Activated gamma-delta T cell treated with Interleukin-2 at 50 U/mL for 16 hours (primary cell): ENCODE measurements around the gene KBTBD2.
A peak's percentile ranks its signal among the peaks of the same experiment; 100 is the strongest.
"Not testable (repeated sequence)": the region's sequence is repeated elsewhere in the genome, so short reads cannot be mapped to it uniquely, and the experiment has no call there.

Experiments
- DNase-seq: peaks from one replicate; pipeline ENCODE4 v3.0.0-alpha.2; 2020

The KBTBD2 gene

DNA sequence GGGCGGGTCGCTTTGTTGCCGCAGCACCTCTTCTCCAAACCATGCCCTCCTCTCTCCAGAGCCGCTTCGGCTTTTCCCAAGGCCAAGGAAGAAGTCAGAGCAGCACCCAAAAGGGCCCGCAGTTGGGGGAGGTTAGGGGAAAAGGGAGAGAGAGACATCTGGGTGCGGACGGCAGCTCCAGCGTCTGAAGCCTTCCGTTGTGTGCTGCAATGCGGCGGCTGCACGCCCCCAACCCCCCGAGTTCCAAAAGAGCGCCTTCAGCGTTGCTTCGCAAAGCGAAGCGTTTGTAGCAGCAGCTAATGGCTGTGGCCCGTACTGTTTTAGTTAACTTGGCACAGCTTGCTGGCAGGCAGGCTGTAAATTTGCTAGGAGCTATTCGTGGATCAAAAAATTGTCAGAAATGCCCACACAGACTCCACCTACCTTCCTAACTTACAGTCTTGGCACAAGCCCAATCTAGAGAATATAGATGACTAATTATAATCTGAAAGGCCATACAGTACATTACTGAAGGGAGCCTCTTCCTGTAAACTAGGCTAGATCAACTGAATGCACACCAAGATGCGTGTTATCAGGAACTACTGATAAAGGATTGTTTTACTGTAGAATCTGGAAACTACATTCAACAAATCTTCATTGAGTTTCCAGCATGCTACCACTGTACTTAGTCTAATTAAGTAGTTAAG lies 1.1 kb upstream of the KBTBD2 start:
- DNase-seq, result peak; percentile 41

GRCh38 chr7:32891800-32892520 lies 400 bp upstream of the KBTBD2 start:
- DNase-seq, result peak; percentile 97

DNA sequence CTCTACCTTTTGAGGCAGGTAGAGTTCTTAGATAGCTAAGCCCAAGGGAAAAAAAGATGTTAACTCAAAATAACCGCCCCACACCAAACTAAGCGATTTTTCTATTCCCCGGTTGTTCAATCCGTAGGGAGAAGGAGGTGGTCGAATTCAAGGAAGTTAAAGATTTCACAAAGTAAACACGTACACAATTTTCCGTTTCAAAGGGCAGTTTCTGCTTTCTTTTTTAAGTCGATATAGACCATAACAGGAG lies 842 bp downstream of the KBTBD2 start:
- DNase-seq, result no peak

GRCh38 chr7:32890010-32890792 lies 1.4 kb downstream of the KBTBD2 start:
- peak; percentile 35 for DNase-seq

- DNase-seq, result no peak
Measured at GRCh38 chr7:32888505-32888904, 3.1 kb downstream of the KBTBD2 start.

GRCh38 chr7:32887395-32887794 lies 4.2 kb downstream of the KBTBD2 start:
- no peak for DNase-seq

- DNase-seq, result no peak
Measured at GRCh38 chr7:32881074-32881982, 10.2 kb downstream of the KBTBD2 start.

DNA sequence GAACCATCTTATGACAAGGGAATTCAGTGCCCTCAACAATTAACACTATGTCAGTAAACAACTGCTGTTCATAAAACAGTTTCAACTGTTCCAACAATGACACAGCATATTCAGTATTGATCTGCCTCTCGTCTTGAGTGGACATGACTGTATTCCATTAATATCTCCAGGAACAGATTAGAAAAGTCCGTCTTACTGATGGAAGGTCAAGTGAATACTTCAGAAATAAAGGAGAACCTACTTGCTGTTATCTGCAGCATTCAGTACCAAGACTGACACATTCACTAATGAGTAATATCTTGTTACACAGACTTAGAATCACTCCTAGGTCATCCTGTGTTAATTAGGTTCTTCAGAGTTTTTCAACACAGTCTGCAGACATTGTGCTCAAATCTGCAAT lies 12.1 kb downstream of the KBTBD2 start:
- no peak for DNase-seq

GRCh38 chr7:32878023-32878422 lies 13.5 kb downstream of the KBTBD2 start:
- not testable (repeated sequence) for DNase-seq

- no peak for DNase-seq
Measured at GRCh38 chr7:32872421-32872820, 19.1 kb downstream of the KBTBD2 start.

DNA sequence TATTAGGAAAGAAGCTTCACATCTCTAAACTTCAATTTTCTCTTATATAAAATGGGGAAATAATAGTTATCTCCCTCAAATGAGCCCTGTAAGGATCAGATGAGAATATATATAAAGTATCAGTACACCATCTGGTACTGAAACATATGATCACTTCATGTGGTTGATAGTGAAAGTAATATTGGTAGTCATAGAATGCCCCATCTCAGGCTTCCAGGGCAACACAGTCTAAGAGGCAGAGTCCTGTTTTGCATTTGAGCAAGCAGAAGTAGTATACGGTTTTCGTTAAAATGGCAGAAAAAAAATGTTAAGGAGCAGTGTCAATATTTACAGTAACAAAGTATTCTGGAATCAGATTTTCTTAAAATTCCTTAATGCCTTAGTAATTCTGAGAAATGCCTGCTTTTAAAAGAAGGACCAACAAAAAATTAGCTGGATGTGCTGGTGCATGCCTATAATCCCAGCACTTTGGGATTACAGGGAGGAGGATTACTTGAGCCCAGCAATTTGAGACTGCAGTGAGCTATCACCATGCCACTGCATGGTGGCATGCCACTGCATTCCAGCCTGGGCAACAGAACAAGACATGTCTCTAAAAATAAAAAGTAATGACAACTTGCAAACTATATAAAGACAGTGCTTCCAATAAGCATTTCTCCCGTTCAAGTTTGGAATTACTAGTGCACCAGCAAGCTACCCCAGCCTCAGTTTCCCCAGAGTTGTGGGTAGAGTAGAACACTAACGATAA lies 19.8 kb downstream of the KBTBD2 start:
- DNase-seq, result no peak

- DNase-seq, result no peak
Measured at GRCh38 chr7:32870298-32870697, 21.3 kb downstream of the KBTBD2 start.

DNA sequence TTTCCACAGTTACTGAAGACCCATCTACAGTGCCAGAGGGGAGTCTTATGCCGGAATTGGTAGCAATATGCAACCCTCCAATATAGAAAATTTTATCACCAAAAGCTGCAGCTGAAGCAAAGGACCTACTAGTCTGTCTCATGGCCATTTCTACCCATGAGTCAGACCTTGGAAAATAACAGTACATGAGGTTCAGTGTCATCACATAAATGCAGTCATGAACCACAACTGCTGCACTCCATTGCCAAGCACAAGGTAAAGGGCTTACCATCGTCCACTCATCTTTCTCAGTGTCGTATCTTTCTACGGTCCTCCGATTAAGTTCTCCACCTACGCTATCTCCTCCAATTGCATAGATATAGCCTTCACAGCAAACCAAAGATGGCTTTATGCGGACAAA lies 21.8 kb downstream of the KBTBD2 start:
- DNase-seq, result no peak

DNA sequence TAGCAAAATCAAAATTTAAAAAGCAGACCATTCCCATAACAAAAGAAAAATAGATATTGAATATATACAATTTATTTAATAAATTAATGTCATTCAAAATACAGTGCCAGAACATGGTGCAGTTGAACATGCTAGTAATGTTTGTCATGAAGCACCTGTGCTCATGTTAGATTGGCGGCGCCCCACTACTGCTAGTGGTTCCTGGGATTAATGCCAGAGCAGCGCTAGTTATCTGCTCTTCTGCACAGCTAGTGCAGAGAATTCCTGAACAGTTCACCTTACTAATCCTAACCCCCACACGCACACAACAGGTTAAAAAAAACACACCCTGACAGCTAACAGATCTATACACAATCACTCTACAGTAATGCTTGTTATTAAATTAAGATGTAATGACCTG lies 23.4 kb downstream of the KBTBD2 start:
- no peak for DNase-seq

- DNase-seq, result no peak
Measured at GRCh38 chr7:32865448-32866030, 26.0 kb downstream of the KBTBD2 start.

DNA sequence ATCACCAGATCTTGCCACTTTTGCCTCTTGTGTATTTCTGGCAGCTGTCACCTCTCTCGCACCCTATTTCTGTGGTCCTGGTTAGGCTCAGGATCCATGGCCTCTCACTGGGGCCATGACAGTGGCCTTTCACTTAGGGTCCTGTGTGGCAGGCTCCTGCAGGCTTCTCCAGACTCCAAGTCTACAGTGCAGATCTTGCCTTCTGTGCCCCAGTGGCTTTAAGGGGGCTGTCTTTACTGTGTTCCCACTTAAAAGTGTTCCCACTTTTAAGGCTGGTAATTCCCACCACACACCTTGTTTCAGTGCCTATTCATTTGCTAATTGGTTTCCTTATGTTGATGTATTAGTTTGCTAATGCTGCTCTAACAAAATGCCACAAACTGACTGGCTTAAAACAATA lies 27.7 kb downstream of the KBTBD2 start:
- not testable (repeated sequence) for DNase-seq

GRCh38 chr7:32860090-32860489 lies 31.5 kb downstream of the KBTBD2 start:
- DNase-seq, result no peak

- DNase-seq, result no peak
Measured at GRCh38 chr7:32858648-32859047, 32.9 kb downstream of the KBTBD2 start.

DNA sequence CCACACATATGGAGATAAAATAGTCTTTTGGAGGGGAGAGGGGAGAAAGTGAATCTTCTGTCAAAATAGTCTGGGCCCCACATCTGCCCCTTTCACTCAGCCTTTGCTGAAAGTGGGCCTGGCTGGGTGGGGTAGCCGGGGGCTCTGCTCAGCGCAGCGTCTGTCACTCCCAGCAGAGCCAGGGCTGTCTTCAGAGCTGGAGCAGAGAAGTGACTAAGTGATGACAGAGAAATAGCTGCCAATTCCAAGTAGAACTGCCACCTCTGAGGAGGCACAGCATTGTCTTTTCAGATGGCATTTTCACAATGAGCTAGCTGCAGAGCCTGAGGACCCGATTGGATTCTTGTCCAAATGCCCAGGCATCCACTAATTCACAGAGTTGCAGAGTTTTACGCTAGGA lies 34.5 kb downstream of the KBTBD2 start:
- not testable (repeated sequence) for DNase-seq

- not testable (repeated sequence) for DNase-seq
Measured at GRCh38 chr7:32855837-32856775, 35.5 kb downstream of the KBTBD2 start.

DNA sequence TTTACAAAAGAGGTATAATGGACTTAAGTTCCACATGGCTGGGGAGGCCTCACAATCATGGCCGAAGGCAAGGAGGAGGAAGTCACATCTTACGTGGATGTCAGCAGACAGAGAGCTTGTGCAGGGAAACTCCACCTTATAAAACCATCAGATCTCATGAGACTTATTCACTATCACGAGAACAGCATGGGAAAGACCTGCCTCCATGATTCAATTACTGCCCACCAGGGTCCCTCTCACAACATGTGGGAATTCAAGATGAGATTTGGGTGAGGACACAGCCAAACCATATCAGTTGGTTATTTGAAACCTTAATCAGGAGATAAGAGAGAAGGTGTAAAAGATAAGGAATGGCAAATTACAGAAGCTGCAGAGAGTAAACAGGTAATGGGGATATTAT lies 40.9 kb downstream of the KBTBD2 start:
- DNase-seq, result not testable (repeated sequence)
